HL-60 (cell line): Measurements from ENCODE around the gene PRMT5.

Experiments used
- GABPA ChIP-seq: IDR thresholded peaks from 2 replicates; pipeline ENCODE4 v1.6.1; 2012; ENCODE audit warnings: low read depth
- POLR2AphosphoS5 ChIP-seq: IDR thresholded peaks from 2 replicates; pipeline ENCODE4 v1.6.1; 2012; ENCODE audit warnings: low read depth
- REST ChIP-seq: IDR thresholded peaks from 2 replicates; pipeline ENCODE4 v1.6.1; 2012; ENCODE audit warnings: low read depth; ENCODE audit not compliant: insufficient replicate concordance
- SPI1 ChIP-seq: IDR thresholded peaks from 2 replicates; pipeline ENCODE4 v1.6.1; 2012; ENCODE audit warnings: low read depth, mild to moderate bottlenecking, borderline replicate concordance
- TF ChIP-seq, protein P1 (sequence below): IDR thresholded peaks from one replicate; pipeline ENCODE4 v1.5.1; 2011; ENCODE audit warnings: low read length, control low read depth, inconsistent platforms; ENCODE audit not compliant: insufficient read depth

DNA sequence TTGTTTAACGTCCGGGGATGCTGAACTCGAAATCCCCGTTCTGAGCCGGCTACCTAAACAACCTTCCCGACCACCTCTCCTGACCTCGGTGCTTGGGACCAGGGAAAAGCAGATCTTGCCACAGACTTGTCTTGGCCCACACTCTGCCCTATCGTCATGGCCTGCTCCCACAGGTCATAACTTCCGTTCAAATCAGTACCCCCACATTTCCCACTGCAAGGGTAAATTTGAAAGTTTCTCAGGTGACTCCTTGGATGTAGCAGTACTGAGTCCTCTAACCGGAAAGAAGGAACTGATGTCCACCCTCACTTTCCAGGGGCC lies 9.6 kb downstream of the PRMT5 start:
- TF ChIP-seq, protein P1, sequence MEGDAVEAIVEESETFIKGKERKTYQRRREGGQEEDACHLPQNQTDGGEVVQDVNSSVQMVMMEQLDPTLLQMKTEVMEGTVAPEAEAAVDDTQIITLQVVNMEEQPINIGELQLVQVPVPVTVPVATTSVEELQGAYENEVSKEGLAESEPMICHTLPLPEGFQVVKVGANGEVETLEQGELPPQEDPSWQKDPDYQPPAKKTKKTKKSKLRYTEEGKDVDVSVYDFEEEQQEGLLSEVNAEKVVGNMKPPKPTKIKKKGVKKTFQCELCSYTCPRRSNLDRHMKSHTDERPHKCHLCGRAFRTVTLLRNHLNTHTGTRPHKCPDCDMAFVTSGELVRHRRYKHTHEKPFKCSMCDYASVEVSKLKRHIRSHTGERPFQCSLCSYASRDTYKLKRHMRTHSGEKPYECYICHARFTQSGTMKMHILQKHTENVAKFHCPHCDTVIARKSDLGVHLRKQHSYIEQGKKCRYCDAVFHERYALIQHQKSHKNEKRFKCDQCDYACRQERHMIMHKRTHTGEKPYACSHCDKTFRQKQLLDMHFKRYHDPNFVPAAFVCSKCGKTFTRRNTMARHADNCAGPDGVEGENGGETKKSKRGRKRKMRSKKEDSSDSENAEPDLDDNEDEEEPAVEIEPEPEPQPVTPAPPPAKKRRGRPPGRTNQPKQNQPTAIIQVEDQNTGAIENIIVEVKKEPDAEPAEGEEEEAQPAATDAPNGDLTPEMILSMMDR, result no peak
- no peak; the same call in 1 of the 2 replicates for TF ChIP-seq POLR2AphosphoS5
- no peak for TF ChIP-seq REST
- TF ChIP-seq GABPA, result no peak
- TF ChIP-seq SPI1, result no peak
